Esophagus mucosa (tissue), 1 donor: ENCODE data around the gene KIF16B. TPM values are rescaled to one million over a fixed set of nuclear protein-coding genes. Genes with fewer than 3 reads are reported as not detected.

Experiments used
- ATAC-seq: fragments of 200-7000 bp; cut with Tn5 transposase; one replicate; pipeline ENCODE4 v1.9.1; 2020
- total RNA-seq: library from RNA; stranded (reverse); gene quantifications from one replicate; pipeline ENCODE4 v1.2.4, GENCODE V29; 2023
- donor health status: DM: yes; HTN: yes; CAD: no.

KIF16B gene
- total RNA-seq, 1 donor from 2014 or later: 12.7 TPM

- peak; percentile 32 for ATAC-seq
These were observed 180.9 kb downstream of the KIF16B start for GRCh38 chr20:16392346-16392745.

- no peak for ATAC-seq
These were observed 182.3 kb downstream of the KIF16B start for GRCh38 chr20:16390991-16391390.

- no peak for ATAC-seq
These were observed 184.5 kb downstream of the KIF16B start for GRCh38 chr20:16388731-16389130.

- no peak for ATAC-seq
These were observed 185.6 kb downstream of the KIF16B start for GRCh38 chr20:16387666-16388065.

- ATAC-seq: no peak
These were observed 187.4 kb downstream of the KIF16B start for GRCh38 chr20:16385891-16386290.

- no peak for ATAC-seq
These were observed 187.8 kb downstream of the KIF16B start for GRCh38 chr20:16385462-16385861.

GRCh38 chr20:16381444-16381843 lies 191.8 kb downstream of the KIF16B start:
- ATAC-seq: peak; percentile 29

- no peak for ATAC-seq
These were observed 194.4 kb downstream of the KIF16B start for GRCh38 chr20:16378712-16379370.

- ATAC-seq: no peak
These were observed 195.1 kb downstream of the KIF16B start for GRCh38 chr20:16378122-16378521.

- ATAC-seq: no peak
These were observed 203.8 kb downstream of the KIF16B start for GRCh38 chr20:16369441-16369840.

GRCh38 chr20:16368645-16369292 lies 204.5 kb downstream of the KIF16B start:
- ATAC-seq: no peak

GRCh38 chr20:16367948-16368560 lies 205.2 kb downstream of the KIF16B start:
- no peak for ATAC-seq

GRCh38 chr20:16366529-16366928 lies 206.7 kb downstream of the KIF16B start:
- ATAC-seq: no peak

GRCh38 chr20:16364320-16364687 lies 208.9 kb downstream of the KIF16B start:
- ATAC-seq: no peak

- no peak for ATAC-seq
These were observed 209.5 kb downstream of the KIF16B start for GRCh38 chr20:16363506-16364319.

- ATAC-seq: no peak
These were observed 210.6 kb downstream of the KIF16B start for GRCh38 chr20:16362642-16363041.

- ATAC-seq: no peak
These were observed 212.6 kb downstream of the KIF16B start for GRCh38 chr20:16360668-16361067.

- no peak for ATAC-seq
These were observed 219.8 kb downstream of the KIF16B start for GRCh38 chr20:16353417-16353781.

- ATAC-seq: no peak
These were observed 220.4 kb downstream of the KIF16B start for GRCh38 chr20:16352751-16353416.

GRCh38 chr20:16352321-16352720 lies 220.9 kb downstream of the KIF16B start:
- ATAC-seq: no peak

- ATAC-seq: no peak
These were observed 221.8 kb downstream of the KIF16B start for GRCh38 chr20:16351415-16351814.

- peak; percentile 20 for ATAC-seq
These were observed 222.8 kb downstream of the KIF16B start for GRCh38 chr20:16350465-16350864.
